GM18951 (cell line): ENCODE data around the gene ST6GALNAC6.

ENCODE experiments used
- POLR2A ChIP-seq: IDR thresholded peaks from 4 replicates; pipeline ENCODE4 v1.6.1; 2011; ENCODE audit warnings: mild to moderate bottlenecking; ENCODE audit not compliant: insufficient read length, insufficient read depth; ENCODE audit errors: extremely low read depth
- in situ Hi-C: fragments of 300-500 bp; cut with MboI; formaldehyde crosslinking; loops from one replicate; pipeline ENCODE4 v1.12.0; 2022; ENCODE audit warnings: low sequenced_read_pairs, mixed read lengths, inconsistent platforms; ENCODE audit not compliant: unreplicated experiment

Gene ST6GALNAC6

GRCh38 chr9:127918183-127919107 is 19.0 kb upstream of the ST6GALNAC6 start:
- in situ Hi-C loops: loop anchor here (10.0 kb wide), 1 partner anchor 184 kb away; the partner anchor contains the start of gene TOR2A
- no peak for TF ChIP-seq POLR2A

- no peak for TF ChIP-seq POLR2A
- in situ Hi-C loops: loop anchor here (10.0 kb wide), 1 partner anchor 183 kb away; the partner anchor contains the start of gene TOR2A
Observed at GRCh38 chr9:127917603-127918002, 18.2 kb upstream of the ST6GALNAC6 start.

- in situ Hi-C loops: loop anchor here (10.0 kb wide), 1 partner anchor 182 kb away; the partner anchor contains the start of gene TOR2A
- peak; percentile 74 for TF ChIP-seq POLR2A
Observed at GRCh38 chr9:127916720-127917581, 17.5 kb upstream of the ST6GALNAC6 start, which contains the start of gene ST6GALNAC4. Gene ST6GALNAC4, minus strand, starts transcription at chr9:127917041. Its CDS starts 622 bp downstream, at chr9:127916419.

DNA sequence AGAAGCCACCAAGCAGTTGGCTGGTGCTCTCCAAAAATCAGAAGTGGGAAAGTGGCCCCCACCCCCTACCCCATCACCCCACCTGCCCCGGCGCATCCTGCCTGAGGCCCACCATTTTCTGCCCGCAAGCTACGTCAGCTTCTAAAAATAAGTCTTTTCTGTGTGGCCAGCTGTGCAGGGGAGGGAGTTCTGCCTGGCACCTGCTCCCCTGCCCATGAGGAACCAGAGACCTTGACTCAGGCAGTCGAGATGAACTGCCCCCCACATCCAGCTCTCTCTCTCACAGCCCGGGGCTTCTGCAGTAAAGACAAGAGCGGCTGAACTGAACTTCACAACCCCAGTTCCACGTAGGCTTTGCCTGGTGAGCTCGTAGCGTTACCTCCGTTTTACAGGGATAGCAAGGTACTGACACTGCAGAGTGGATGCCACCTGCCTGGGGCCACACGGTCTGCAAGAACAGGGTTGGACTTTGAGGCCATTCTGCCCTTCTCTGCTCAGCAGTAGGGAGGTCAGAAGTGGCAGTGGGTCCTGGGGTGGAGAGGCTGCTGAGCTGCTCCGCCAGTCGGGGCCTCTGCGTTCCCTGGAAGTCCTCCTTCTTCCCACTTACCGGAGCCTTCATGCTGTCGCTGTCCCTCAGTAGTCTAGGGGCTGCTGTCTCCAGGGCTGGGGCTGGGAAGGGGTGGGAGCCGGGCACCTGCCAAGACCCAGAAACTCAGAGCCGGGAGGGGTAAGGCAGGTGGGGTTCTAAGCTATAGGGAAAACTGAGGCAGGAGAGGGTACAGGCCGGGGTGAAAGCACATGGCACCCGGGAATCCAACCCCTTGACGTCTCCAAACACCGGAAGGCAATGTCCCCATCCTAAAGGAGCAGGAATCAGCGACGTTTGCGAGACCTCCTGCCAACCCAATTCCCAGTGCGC is 16.7 kb upstream of the ST6GALNAC6 start:
- peak; percentile 56 for TF ChIP-seq POLR2A
- in situ Hi-C loops: loop anchor here (10.0 kb wide), 1 partner anchor 181 kb away; the partner anchor contains the start of gene TOR2A

- in situ Hi-C loops: loop anchor here (10.0 kb wide), 1 partner anchor 181 kb away; the partner anchor contains the start of gene TOR2A
- TF ChIP-seq POLR2A: peak; percentile 27
Observed at GRCh38 chr9:127915325-127915752, 15.9 kb upstream of the ST6GALNAC6 start.

- no peak for TF ChIP-seq POLR2A
- in situ Hi-C loops: loop anchor here (10.0 kb wide), 1 partner anchor 179 kb away; the partner anchor contains the start of gene TOR2A
Observed at GRCh38 chr9:127913682-127914081, 14.3 kb upstream of the ST6GALNAC6 start.

DNA sequence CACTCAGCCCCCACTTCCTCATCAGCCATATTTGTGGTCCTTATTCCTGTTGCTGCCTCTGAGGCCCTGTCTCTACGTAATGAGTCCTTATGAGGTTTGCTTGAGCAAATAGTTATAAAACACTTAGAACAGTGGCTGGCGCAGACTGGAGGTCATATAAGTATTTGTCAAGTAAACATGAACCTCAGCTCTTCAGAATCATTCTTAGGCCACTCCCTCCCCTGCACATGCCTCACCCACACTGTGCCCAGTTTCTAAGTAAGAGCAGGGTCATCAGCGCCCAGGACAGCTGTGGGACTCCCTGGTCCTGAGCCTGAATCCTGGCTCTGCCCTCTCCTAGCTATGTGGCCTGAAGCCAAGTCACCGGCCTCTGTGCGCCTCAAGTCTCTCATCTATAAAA is 13.5 kb upstream of the ST6GALNAC6 start:
- no peak for TF ChIP-seq POLR2A
- in situ Hi-C loops: loop anchor here (10.0 kb wide), 1 partner anchor 178 kb away; the partner anchor contains the start of gene TOR2A

- no peak for TF ChIP-seq POLR2A
- in situ Hi-C loops: loop anchor here (10.0 kb wide), 1 partner anchor 177 kb away; the partner anchor contains the start of gene TOR2A
Observed at GRCh38 chr9:127912296-127912695, 12.9 kb upstream of the ST6GALNAC6 start.

DNA sequence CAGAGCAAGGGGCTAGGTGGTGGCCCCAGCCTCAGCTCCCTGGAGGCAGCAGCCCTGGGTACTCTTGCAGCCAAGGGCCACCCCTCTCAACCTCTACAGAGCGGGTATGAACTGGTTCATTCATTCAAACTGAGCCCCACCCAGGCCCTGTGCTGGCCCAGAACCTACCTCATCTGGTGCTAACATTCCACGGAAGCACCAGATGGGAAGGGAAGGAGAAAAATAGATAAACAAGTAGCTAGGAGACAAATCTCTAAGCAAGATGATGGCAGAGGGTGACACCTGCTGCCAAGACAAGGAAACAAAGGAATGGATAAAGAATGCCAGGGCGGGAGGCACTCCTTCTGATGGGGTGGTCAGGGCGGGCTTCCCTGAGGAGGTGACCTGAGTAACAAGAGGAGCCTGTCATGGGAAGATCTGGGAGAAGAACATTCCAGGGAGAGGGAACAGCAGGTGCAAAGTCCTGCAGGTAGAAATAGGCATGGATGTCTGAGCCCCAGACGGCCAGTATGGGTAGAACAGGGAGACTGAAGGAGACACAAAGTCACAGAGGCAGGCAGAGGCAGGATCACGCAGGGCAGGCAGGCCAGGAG is 11.3 kb upstream of the ST6GALNAC6 start:
- TF ChIP-seq POLR2A: no peak
- in situ Hi-C loops: loop anchor here (10.0 kb wide), 1 partner anchor 176 kb away; the partner anchor contains the start of gene TOR2A

DNA sequence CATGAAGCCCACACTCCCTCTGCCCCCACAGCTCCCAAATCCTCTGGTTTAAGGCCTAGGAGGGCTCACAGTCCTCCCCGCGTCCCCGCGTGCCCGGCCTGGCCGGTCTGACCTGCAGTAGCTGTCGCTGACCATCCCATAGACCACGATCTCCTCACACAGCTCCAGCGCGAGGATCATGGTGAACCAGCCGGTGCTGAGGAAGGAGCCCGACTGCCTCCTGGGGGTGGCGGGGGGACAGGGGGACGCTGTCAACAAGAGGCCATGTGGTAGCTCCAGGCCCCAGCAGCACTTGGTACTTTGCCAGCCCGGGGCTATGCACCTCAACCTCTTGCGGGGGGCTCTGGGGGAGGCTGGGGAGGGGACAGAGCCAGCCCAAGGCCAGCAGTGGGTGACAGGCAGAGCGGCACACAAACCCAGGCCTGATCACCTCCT is 10.5 kb upstream of the ST6GALNAC6 start:
- TF ChIP-seq POLR2A: no peak
- in situ Hi-C loops: loop anchor here (10.0 kb wide), 1 partner anchor 175 kb away; the partner anchor contains the start of gene TOR2A

GRCh38 chr9:127908660-127908926 is 9.2 kb upstream of the ST6GALNAC6 start:
- no peak for TF ChIP-seq POLR2A
- in situ Hi-C loops: no loop called here
